Stomach (tissue), 9 donors: Measurements from ENCODE around the gene PAPLN. TPM values are rescaled to one million over a fixed set of nuclear protein-coding genes. Genes with fewer than 3 reads are reported as not detected.

Source experiments
- DNase-seq, 2 donors: peaks; one replicate each; pipeline versions ENCODE4 v3.0.0 to v3.0.0-alpha.2; 2013 to 2019
- H3K27ac ChIP-seq, 5 donors: fragments of 200-600 bp in 4 of 5; sonication (generic) in 4 of 5; one replicate each; pipeline ENCODE4 v1.5.1; 2013 to 2019; ENCODE audit warnings: mild to moderate bottlenecking in 1 of 5, moderate library complexity in 1 of 5
- H3K27me3 ChIP-seq, 3 donors: fragments of 200-600 bp; sonication (generic); one replicate each; pipeline ENCODE4 v1.5.1; 2017 to 2019; ENCODE audit warnings: mixed run types in 1 of 3
- H3K36me3 ChIP-seq, 4 donors: fragments of 200-600 bp; sonication (generic); 1 replicate in 3 of 4; 2 replicates in 1 of 4; pipeline ENCODE4 v1.5.1; 2016 to 2019
- H3K4me1 ChIP-seq, 4 donors: fragments of 200-600 bp; sonication (generic); one replicate each; pipeline ENCODE4 v1.5.1; 2016 to 2019
- H3K4me3 ChIP-seq, 4 donors: fragments of 200-600 bp; sonication (generic) in 3 of 4; one replicate each; pipeline ENCODE4 v1.5.1; 2016 to 2019; ENCODE audit warnings: mild to moderate bottlenecking in 1 of 4
- H3K9me3 ChIP-seq, 4 donors: fragments of 200-600 bp; sonication (generic); one replicate each; pipeline ENCODE4 v1.5.1; 2016 to 2019
- CTCF ChIP-seq, 7 experiments: fragments of 450-650 bp in 4 of 7; fragments of 200-600 bp in 3 of 7; sonication (generic) in 3 of 7; IDR thresholded peaks; one replicate each; pipeline ENCODE4 v1.5.1; 2016 to 2019; ENCODE audit warnings: antibody characterized with exemption in 7 of 7, control low read depth in 2 of 7, mild to moderate bottlenecking in 1 of 7
- EP300 ChIP-seq: sonication (generic); formaldehyde crosslinking; IDR thresholded peaks from one replicate; pipeline ENCODE4 v1.6.1; 2017; ENCODE audit warnings: antibody characterized with exemption
- POLR2A ChIP-seq, 4 donors: fragments of 450-650 bp; IDR thresholded peaks; one replicate each; pipeline ENCODE4 v1.6.1; 2016; ENCODE audit warnings: antibody characterized with exemption in 4 of 4, control low read depth in 2 of 4, mild to moderate bottlenecking in 1 of 4, moderate library complexity in 1 of 4
- POLR2AphosphoS5 ChIP-seq, 3 donors: sonication (generic); formaldehyde crosslinking; IDR thresholded peaks; one replicate each; pipeline ENCODE4 v1.6.1; 2016; ENCODE audit warnings: antibody characterized with exemption in 3 of 3
- WGBS, 5 donors: extraction: QIAGEN DNeasy Blood & Tissue Kit in 3 of 5; methylation state at CpG; one replicate each; pipeline versions ENCODE4 v1.1.5 to v1.1.7; 2013 to 2018; 5-methylcytosine and 5-hydroxymethylcytosine counted together
- intact Hi-C: fragments of 100-400 bp; cut with DNase I; formaldehyde crosslinking; loops from one replicate; pipeline ENCODE4 v1.15.1; 2023; ENCODE audit warnings: low total_unique reads
- polyA plus RNA-seq, 3 donors: library from polyadenylated mRNA; stranded (reverse); fragments of 200-250 nt; gene quantifications; one replicate each; pipeline ENCODE4 v1.2.3, GENCODE V29; 2013
- total RNA-seq, 5 donors: library from RNA; depleted of rRNA; stranded (reverse); fragments of >200 nt; gene quantifications; one replicate each; pipeline versions ENCODE4 v1.1.0 to v1.2.3, GENCODE V29; 2014 to 2016
- donor health status: healthy with polysubstance abuse.
- donor health status: Bipolar disorder and iron deficiency.
- donor health status: healthy.

PAPLN gene
- total and polyA plus RNA-seq, 8 donors: 1.1 to 53.1 (median 8.0) TPM

- no peak for TF ChIP-seq EP300
- no peak overlapping the region for H3K27ac ChIP-seq
- no peak for DNase-seq
- H3K27me3 ChIP-seq: no peaks in the 10 kb centered on the region
- no peaks in the 10 kb centered on the region for H3K9me3 ChIP-seq
- H3K4me1 ChIP-seq: no peaks in the 10 kb centered on the region
- H3K4me3 ChIP-seq: no peak overlapping the region
- peaks cover 0 to 91% (median 36%) of the 10 kb centered on the region in 4 donors for H3K36me3 ChIP-seq
- 80 to 92% (median 92%) methylated on average over 7 to 20 of the region's 20 CpGs for WGBS, 5 donors
- intact Hi-C loops: no loop called here
Measured at GRCh38 chr14:73262427-73263183, 25.3 kb downstream of the PAPLN start.

- H3K9me3 ChIP-seq: no peaks in the 10 kb centered on the region
- no peaks in the 10 kb centered on the region for H3K4me1 ChIP-seq
- no peak for DNase-seq
- peaks cover 0 to 100% (median 39%) of the 10 kb centered on the region in 4 donors for H3K36me3 ChIP-seq
- no peaks in the 10 kb centered on the region for H3K27me3 ChIP-seq
- no peak overlapping the region for H3K27ac ChIP-seq
- intact Hi-C loops: no loop called here
- 68 to 82% (median 76%) methylated on average over 4 to 7 of the region's 7 CpGs for WGBS, 5 donors
- H3K4me3 ChIP-seq: no peak overlapping the region
- no peak for TF ChIP-seq CTCF (IDR thresholded peaks at IDR 0.05)
- TF ChIP-seq POLR2A (IDR thresholded peaks at IDR 0.05): no peak
- no peak for TF ChIP-seq EP300
- no peak for TF ChIP-seq POLR2AphosphoS5 (IDR thresholded peaks at IDR 0.05)
Measured at GRCh38 chr14:73263606-73264005, 26.3 kb downstream of the PAPLN start.

GRCh38 chr14:73264080-73264884, 27.0 kb downstream of the PAPLN start:
- TF ChIP-seq CTCF (IDR thresholded peaks at IDR 0.05) (no peak), EP300 (no peak), POLR2A (IDR thresholded peaks at IDR 0.05) (no peak), POLR2AphosphoS5 (IDR thresholded peaks at IDR 0.05) (no peak)
- intact Hi-C loops: no loop called here
- no peaks in the 10 kb centered on the region for H3K9me3 ChIP-seq
- no peaks in the 10 kb centered on the region for H3K27me3 ChIP-seq
- H3K4me1 ChIP-seq: peaks cover 0 to 2% (median 1%) of the 10 kb centered on the region in 4 donors
- 78 to 90% (median 84%) methylated on average over 23 of the region's 23 CpGs for whole genome bisulfite sequencing, 5 donors
- no peak overlapping the region for H3K4me3 ChIP-seq
- no peak for DNase-seq
- H3K27ac ChIP-seq: no peak overlapping the region
- peaks cover 0 to 96% (median 37%) of the 10 kb centered on the region in 4 donors for H3K36me3 ChIP-seq

GRCh38 chr14:73264885-73265720, 27.8 kb downstream of the PAPLN start:
- no peak for DNase-seq
- no peaks in the 10 kb centered on the region for H3K9me3 ChIP-seq
- no peaks in the 10 kb centered on the region for H3K27me3 ChIP-seq
- peaks cover 0 to 88% (median 33%) of the 10 kb centered on the region in 4 donors for H3K36me3 ChIP-seq
- intact Hi-C loops: no loop called here
- no peak overlapping the region for H3K27ac ChIP-seq
- 74 to 81% (median 77%) methylated on average over 15 to 18 of the region's 18 CpGs for WGBS, 5 donors
- TF ChIP-seq POLR2A (IDR thresholded peaks at IDR 0.05) (no peak), CTCF (IDR thresholded peaks at IDR 0.05) (no peak), EP300 (no peak), POLR2AphosphoS5 (IDR thresholded peaks at IDR 0.05) (no peak)
- no peak overlapping the region for H3K4me3 ChIP-seq
- H3K4me1 ChIP-seq: peaks cover 8 to 10% (median 9%) of the 10 kb centered on the region in 4 donors
